ENCODE results near the gene TBL2. TPM values are rescaled to one million over a fixed set of nuclear protein-coding genes. Genes with fewer than 3 reads are reported as not detected.

Gene TBL2
- total and polyA plus RNA-seq, 2 of the 4 experiments (the other 2 are of a cell fraction) = 72.6 to 94.1 TPM

DNA sequence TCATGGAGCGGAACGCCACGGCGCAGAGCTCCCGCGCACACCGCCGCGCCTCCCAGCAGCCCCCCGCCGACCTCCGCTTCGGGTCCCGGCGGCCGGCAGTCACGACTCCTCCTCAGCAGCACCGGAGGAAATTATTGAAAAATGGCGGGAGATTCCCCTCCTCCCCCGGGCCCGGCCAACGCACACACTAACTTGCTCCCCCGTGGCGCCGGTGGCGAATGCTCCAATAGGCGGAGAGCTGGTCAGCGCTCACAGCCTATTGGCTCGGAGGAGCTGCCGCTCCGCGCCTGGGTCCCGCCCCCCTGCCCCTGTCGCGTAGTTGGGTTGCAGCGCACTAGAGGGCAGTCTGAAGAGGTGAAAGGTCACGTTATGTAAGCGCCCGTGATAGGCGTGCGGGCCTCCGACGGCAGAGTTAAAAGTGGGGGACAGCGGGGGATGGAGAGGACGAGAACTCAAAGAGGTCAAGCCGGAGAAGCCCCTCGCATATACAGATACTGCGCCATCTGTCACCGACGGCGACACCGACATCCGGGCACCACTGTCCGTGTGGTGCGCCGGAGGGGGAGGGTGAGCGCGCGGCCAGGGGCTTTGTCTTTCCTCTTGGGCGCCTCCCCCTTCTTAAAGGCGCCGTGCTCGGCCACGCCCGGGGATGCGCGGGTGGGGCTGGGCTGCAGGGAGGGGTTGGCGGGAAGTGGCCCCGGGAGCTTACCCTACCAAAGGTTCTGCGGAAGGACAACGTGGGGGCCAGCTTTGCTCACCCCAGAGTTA, 56.1 kb downstream of the TBL2 start, which contains the start of gene BAZ1B:
TSS of gene BAZ1B (minus strand) at position 189 of the 768 bp plus-strand sequence. CDS start 360 bp downstream, outside the sequence.
- H3K23ac ChIP-seq (ENCODE audit: low read depth, low read length) = peak within 1 kb of the TSS; percentile 93
- peak within 1 kb of the TSS; percentile 86 for H2BK5ac ChIP-seq (ENCODE audit: low read depth, low read length, poor library complexity, severe bottlenecking)
- H3K9me3 ChIP-seq (ENCODE audit: control insufficient read depth, insufficient read depth, low read length) = no peaks in the 10 kb centered on the region
- peaks cover 5% of the 10 kb centered on the region for H3K9me1 ChIP-seq (ENCODE audit: insufficient read depth, low read length)
- H2BK120ac ChIP-seq (ENCODE audit: low read depth, low read length) = peak within 1 kb of the TSS; percentile 86
- H3K36me3 ChIP-seq (ENCODE audit: control insufficient read depth, insufficient read depth, low read length) = peaks cover 4% of the 10 kb centered on the region; the same call in 1 of the 2 replicates
- H3K56ac ChIP-seq (ENCODE audit: extremely low read depth, insufficient read depth, low read length) = peak within 1 kb of the TSS; percentile 80
- CTCF ChIA-PET = interaction anchor here (0.6 kb wide), 1 partner anchor 820 kb away, joined by 3 read pairs; no protein-coding TSS in a partner anchor
- peak within 1 kb of the TSS; percentile 98 for H3K27ac ChIP-seq (ENCODE audit: insufficient read depth, low read length)
- intact Hi-C loops (cut with micrococcal nuclease) (loop anchor here (2.0 to 5.0 kb wide), 2 partner anchors 35 to 145 kb away; partner anchors contain the start of genes BCL7B and VPS37D), in situ Hi-C loops (cut with MboI; ENCODE audit: low sequenced_read_pairs) (no loop called here), dilution Hi-C loops (cut with HindIII; ENCODE audit: low sequenced_read_pairs, unreplicated experiment) (no loop called here)
- H4K91ac ChIP-seq (ENCODE audit: insufficient read depth, low read depth, low read length) = peak within 1 kb of the TSS; percentile 87
- H2AK5ac ChIP-seq (ENCODE audit: low read depth, low read length) = peak within 1 kb of the TSS; percentile 89
- TF ChIP-seq MXI1 (IDR thresholded peaks at IDR 0.05; ENCODE audit: borderline replicate concordance, low read depth, low read length) (peak; percentile 21; the same call in 1 of the 2 replicates), BHLHE40 (IDR thresholded peaks at IDR 0.05; ENCODE audit: low read depth, low read length) (peak; percentile 31; the same call in 1 of the 2 replicates), RAD21 (IDR thresholded peaks at IDR 0.05; ENCODE audit: low read length) (no peak), CEBPB (IDR thresholded peaks at IDR 0.05; ENCODE audit: low read depth, low read length) (0 out of 2 replicates have a peak, but pooled peaks have one; percentile 14), FOS (IDR thresholded peaks at IDR 0.05; ENCODE audit: low read depth, low read length) (peak; percentile 76; the same call in 1 of the 2 replicates)
- TF ChIP-seq, protein P1, sequence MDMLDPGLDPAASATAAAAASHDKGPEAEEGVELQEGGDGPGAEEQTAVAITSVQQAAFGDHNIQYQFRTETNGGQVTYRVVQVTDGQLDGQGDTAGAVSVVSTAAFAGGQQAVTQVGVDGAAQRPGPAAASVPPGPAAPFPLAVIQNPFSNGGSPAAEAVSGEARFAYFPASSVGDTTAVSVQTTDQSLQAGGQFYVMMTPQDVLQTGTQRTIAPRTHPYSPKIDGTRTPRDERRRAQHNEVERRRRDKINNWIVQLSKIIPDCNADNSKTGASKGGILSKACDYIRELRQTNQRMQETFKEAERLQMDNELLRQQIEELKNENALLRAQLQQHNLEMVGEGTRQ (IDR thresholded peaks at IDR 0.05; ENCODE audit: low read depth, low read length) = 0 out of 2 replicates have a peak, but pooled peaks have one; percentile 11
- peak within 1 kb of the TSS; percentile 98 for H2AFZ ChIP-seq (replicated peaks; ENCODE audit: low read length, poor library complexity)
- peak within 1 kb of the TSS; percentile 55 for H3K18ac ChIP-seq (ENCODE audit: low read depth, low read length)
- 1% methylated on average over 18 of the region's 71 CpGs; no CpG with 5 or more reads in 1 of the 2 experiments for WGBS, 2 experiments (ENCODE audit: extremely low coverage in 2 of 2, insufficient read length in 1 of 2)
- peak within 1 kb of the TSS; percentile 95 for H2AK9ac ChIP-seq (replicated peaks; ENCODE audit: low read depth, low read length, poor library complexity)
- peak within 1 kb of the TSS; percentile 88 to 93 for H4K8ac ChIP-seq (ENCODE audit: low read depth in 2 of 2, low read length in 2 of 2)
- H3K14ac ChIP-seq (replicated peaks; ENCODE audit: low read depth, low read length) = peak within 1 kb of the TSS; percentile 91
- no peaks in the 10 kb centered on the region for H3K27me3 ChIP-seq (ENCODE audit: control insufficient read depth, insufficient read depth, low read length)
- peaks cover 39% of the 10 kb centered on the region for H4K20me1 ChIP-seq (ENCODE audit: insufficient read depth, low read length)
- peak within 1 kb of the TSS; percentile 77 for H4K5ac ChIP-seq (ENCODE audit: low read depth, low read length)
- ATAC-seq (ENCODE audit: low read depth) (peak; percentile 95), DNase-seq (peak; percentile 97)
- BruUV-seq (replicated peaks) = no TSS peak
- H3K4ac ChIP-seq (ENCODE audit: low read depth, low read length) = peak within 1 kb of the TSS; percentile 97
- H3K79me1 ChIP-seq (ENCODE audit: low read depth in 1 of 2, low read length in 2 of 2) = peaks cover 0 to 19% of the 10 kb centered on the region in 2 experiments; a peak in 2 of 4 replicates
- H3K9ac ChIP-seq (ENCODE audit: low read depth, low read length) = peak within 1 kb of the TSS; percentile 99
- peak within 1 kb of the TSS; percentile 80; the same call in 1 of the 3 replicates for H2BK15ac ChIP-seq (ENCODE audit: low read depth, low read length)
- H3K4me3 ChIP-seq (ENCODE audit: insufficient read depth, low read depth, low read length) = peak within 1 kb of the TSS; percentile 60
- POLR2A ChIA-PET (ENCODE audit: unreplicated experiment) = interaction anchor here (0.5 kb wide), 1 partner anchor 56 kb away, joined by 3 read pairs; the partner anchor contains the start of gene TBL2
- H3K4me2 ChIP-seq (ENCODE audit: low read depth, low read length) = peak within 1 kb of the TSS; percentile 89
- peaks cover 6% of the 10 kb centered on the region for H3K4me1 ChIP-seq (ENCODE audit: control insufficient read depth, insufficient read depth, low read length)
- peak within 1 kb of the TSS; percentile 72 for H2BK20ac ChIP-seq (ENCODE audit: low read depth, low read length)

Measured in IMR-90 (cell line).